Measurements from ENCODE around the gene FAM222B.

GRCh38 chr17:28864991-28865849 is 22.6 kb upstream of the FAM222B start:
- TF ChIP-seq CTCF (IDR thresholded peaks at IDR 0.05) (no peak), EZH2 (IDR thresholded peaks at IDR 0.05) (no peak), EZH2phosphoT487 (IDR thresholded peaks at IDR 0.05) (no peak)
